Raji (cell line): ENCODE results near the gene ATG16L2.

Source experiments
- POLR2A ChIP-seq: IDR thresholded peaks from 2 replicates; pipeline ENCODE4 v1.6.1; 2011; ENCODE audit warnings: low read depth, low read length, control low read depth; ENCODE audit not compliant: insufficient read depth

Gene ATG16L2

DNA sequence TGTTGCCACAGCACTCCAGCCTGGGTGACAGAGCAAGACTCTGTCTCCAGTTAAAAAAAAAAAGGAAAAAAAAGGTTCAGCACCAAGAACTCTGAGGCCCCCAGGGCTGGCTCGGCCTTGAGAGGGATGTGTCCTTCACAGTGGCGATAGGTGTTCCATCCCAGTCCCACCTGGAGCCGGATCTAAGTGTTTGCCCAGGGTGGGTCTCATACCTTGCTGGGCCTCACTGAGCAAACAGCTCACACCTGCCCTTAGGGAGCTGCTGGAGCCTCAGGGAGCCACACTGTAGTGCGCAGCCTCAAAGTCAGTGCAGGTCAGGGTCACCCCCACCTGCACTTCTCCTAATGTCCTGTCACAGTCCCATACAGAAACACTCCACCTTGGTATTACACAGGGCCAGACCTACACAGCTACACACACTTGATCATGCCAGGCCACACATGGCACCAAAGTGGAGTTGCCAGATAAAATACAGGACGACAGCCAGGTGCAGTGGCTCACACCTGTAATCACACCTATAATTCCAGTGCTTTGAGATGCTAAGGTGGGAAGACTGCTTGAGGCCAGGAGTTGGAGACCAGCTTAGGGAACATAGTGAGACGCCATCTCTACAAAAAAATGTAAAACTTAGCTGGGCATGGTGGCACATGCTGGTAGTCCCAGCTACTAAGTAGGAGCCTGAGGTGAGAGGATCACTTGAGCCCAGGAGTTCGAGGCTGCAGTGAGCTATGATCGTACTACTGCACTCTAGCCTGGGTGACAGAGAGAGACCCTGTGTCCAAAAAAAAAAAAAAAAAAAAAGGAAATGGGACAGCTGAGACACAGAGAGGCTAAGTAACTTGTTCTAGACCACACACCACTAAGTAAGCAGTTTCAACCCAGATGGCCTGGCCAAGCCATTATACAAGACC lies 27.7 kb upstream of the ATG16L2 start:
- no peak for TF ChIP-seq POLR2A

DNA sequence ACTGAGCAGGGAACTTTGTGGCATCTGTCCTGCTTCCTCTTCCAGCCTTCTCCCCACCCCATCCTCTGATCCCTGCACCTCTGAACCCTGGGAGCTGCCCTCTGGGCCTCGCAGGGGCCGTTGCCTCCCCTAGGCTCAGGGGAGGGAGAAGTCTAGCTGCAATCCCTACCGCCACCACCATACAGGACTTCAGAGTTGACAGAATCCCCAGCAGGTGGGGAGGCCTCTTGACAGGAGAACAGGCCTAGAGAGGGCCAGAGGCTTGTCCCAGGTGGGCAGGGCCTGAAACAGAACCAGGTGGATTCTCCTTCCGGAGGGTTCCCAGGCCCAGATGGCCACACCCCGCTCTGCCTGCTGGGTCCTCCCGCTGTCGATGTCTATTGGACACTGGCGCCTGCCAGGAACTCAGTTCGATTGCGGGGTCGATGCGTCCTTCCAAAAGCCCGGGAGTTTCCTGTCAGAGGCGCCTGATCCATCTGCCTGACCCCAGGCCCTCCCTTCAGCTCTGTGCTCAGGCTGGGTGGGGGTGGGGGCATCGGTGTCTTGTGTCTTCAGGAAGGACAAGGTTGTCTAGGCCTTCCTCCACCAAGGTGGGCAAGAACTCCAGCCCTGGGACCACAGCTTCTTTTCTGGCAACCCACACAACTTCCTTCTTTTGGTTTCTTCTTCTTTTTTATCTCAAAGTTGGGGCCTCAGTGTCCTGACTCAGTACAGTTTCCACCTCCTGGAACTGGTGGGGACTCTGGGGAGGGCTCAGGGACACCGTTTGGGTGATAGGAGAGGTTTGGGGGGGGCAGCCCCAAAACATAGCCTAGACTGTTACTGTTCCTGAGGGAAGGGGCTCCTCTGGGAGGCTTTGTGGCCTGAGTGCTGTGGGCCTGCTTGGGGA lies 26.8 kb upstream of the ATG16L2 start:
- no peak for TF ChIP-seq POLR2A

DNA sequence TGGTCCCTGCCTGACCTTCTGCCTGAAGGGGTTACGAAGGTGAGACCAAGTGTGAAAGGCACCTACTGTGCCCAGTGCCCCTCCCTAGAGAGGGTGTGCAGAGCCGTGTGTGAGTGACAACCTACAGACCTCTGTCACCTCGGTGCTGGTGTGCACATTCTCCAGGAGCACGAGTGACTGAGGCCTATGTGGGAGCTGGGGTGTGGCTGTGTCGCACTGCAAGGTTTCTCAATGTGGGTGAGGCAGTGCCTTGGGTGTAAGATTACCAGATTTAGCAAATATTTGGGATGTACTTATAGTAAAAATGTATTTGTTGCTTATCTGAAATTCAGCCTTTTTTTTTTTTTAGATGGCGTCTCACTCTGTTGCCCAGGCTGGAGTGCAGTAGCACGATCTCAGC lies 26.0 kb upstream of the ATG16L2 start:
- TF ChIP-seq POLR2A, result no peak

DNA sequence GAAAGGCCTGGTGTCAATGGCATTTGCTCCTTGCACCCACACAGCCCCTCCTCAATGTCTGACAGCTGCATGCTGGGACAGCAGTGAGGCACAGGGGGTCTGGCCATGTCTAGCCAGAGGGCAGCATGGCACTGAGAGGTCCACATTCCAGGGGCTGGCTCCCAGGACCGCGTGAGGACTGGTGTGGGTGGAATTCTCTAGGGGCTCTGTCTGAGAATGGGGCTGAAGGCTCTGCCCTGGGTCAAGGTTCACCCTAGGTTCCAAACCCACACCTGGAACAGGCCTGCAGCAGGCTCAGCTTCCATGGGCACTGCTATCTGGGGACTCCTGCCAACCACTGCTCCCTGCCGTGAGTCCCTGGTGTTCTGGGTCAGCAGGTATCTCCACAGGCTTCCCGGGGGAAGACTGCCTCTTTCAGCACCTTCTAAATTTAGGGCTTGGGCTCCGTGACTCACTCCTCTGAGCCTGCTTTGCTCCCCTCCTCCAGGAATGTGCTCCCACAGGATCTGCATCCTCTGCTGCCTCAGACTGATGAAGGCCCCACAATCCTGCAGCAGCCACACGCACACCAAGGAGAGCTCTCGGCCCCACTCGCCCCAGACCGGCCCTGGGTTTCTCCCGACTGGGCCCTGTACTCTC lies 24.6 kb upstream of the ATG16L2 start:
- no peak for TF ChIP-seq POLR2A

DNA sequence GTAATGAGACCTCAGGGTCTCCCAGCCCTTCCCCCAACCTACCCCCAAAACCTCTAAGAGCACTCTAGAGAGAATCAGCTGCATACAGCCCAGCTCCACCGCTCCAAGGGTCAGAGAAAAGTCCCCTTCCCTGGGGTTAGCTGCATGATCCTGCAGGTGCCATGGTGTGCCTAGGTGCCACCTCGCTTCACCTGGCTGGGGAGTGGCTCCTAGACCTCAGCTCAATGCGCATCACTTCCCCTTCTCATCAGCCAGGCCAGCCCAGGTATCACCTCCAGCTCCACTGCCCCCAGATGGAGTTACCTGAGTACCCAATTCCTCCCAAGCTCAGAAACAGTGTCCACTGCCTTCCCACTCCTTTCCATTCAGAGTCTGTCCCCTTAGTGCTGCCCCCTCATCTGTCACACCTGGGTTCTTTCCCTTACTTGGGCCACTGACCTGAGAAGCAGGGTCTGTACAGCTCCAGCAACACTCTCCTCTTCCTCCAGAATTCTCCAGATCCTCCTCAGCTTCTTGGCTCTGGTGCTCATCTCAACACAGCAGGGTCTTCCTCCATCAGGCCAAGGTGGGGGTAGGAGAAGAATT lies 21.7 kb upstream of the ATG16L2 start:
- TF ChIP-seq POLR2A, result no peak

DNA sequence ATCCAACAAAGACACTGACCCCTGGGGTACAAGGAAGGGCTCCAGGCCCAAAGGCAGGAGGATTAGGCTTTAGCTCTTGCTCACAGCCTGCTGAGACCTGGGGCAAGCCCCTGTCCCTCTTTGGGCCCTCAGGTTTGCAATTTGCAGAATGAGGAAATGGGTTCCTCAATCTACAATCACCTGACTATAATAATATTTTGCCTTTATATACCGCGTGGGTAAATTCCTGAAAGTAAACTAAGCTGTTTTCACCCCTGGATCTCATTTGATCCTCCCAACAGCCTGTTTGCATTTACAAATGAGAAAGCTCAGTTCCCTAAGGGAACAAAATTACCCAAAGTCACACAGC lies 21.2 kb upstream of the ATG16L2 start:
- TF ChIP-seq POLR2A, result no peak

DNA sequence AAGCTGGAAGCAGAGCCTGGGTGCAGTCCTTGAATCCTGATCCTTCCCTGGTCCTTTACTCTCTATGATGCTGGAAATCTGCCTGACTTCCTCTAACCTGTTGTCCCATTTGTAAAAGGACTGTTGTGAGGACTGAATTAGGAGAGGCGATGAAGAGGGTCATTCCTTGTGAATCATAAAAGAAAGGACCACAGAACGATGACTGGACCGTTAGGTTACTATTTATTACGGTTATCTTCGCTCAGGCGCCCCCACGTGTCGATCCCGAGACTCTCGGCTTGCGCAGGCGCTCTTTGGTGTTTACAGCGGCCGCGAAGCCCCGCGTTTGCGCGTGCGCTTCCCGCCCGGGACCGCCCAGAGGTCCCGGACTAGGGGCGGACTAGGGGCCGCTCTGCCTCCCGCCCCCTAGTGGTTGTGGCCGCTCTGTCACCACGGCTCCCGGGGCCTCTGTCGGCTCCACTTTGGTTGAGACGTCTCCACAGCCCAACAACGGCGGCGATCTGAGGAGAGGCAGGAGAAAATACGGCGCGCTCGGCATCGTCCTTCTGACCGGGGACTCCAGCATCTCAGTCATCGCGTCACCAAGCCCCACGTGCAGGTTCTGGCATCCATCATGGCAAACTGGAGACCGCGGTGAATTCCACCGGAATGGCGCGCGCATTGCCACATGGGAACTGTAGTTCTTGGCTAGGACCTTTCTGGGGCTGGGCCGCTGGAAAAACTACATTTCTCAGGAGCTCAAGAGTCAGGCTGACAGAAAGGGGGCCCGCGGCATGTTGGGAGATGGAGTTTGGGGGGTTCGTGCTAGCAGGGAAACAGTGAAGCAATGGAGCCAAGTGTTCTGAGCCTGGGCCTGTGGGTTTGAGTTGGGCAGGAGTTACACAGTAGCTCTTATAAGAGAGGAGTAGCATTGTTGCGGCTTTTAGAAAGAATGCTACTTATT lies 20.5 kb upstream of the ATG16L2 start, which contains the start of gene STARD10:
Gene STARD10, minus strand, starts transcription at position 623 of the 943 bp plus-strand sequence. CDS start 12,866 bp downstream, outside the sequence.
- TF ChIP-seq POLR2A, result peak; percentile 71

DNA sequence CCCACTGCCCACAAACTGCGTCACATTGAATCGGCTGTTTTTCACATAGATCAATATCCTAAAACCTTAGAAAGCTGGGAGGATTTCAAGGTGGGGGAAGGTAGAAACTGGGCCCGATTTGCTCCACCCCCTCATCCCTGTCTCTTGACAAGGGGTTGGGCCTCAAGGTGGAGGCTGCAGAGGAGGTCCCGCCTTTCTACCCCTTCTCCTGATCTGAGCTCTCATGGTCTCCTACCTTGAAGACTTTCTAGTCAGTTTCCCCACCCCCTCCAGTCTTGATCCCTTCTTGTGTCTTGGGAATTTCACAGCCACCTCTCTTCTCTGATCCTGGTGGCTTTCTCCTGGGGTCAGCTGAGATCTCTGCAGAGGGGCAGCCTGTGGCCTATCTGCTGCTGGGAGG lies 15.8 kb upstream of the ATG16L2 start:
- TF ChIP-seq POLR2A, result no peak

DNA sequence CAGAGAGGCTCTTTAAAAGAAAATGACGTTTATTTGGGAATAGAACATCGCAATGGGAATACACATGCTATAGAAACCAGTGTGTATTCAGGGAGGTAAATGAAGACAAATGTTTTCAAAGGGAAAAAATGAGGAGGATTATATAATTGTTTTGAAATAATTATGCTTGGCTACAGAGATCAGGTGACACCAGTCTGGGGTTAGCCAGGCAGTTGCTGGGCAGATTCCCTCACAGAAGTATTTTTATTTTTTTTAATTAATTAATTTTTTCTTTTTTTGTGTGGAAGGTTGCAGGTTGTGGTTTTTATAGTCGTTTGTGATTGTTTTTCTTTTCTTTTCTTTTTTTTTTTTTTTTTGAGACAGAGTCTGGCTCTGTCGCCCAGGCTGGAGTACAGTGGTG lies 14.8 kb upstream of the ATG16L2 start:
- TF ChIP-seq POLR2A, result no peak

DNA sequence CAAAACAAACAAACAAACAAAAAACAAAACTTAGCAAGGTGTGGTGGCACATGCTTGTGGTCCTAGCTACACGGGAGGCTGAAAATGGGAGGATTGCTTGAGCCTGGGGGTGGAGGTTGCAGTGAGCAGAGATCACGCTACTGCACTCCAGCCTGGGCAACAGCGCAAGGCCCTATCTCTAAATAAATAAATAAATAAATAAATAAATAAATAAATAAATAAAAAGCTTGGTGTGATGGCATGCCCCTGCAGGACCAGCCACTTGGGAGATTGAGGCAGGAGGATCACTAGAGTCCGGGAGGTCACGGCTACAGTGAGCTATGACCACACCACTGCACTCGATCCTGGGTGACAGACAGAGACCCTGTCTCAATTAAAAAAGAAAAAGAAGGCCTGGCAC lies 11.4 kb upstream of the ATG16L2 start:
- no peak for TF ChIP-seq POLR2A

DNA sequence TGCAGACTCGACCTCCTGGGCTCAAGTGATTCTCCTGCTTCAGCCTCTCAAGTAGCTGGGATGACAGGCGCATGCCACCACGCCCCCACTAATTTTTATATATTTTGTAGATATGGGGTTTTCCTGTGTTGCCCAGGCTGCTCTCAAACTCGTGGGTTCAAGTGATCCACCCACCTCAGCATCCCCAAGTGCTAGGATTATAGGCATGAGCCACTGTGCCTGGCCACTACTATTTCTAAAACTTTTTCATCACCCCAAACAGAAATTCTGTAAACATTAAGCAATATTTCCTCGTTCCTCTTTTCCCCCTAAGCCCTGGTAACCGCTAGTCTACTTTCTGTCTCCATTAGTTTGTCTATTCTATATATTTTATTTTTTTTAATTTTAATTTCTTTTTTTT lies 9.0 kb upstream of the ATG16L2 start:
- no peak for TF ChIP-seq POLR2A

DNA sequence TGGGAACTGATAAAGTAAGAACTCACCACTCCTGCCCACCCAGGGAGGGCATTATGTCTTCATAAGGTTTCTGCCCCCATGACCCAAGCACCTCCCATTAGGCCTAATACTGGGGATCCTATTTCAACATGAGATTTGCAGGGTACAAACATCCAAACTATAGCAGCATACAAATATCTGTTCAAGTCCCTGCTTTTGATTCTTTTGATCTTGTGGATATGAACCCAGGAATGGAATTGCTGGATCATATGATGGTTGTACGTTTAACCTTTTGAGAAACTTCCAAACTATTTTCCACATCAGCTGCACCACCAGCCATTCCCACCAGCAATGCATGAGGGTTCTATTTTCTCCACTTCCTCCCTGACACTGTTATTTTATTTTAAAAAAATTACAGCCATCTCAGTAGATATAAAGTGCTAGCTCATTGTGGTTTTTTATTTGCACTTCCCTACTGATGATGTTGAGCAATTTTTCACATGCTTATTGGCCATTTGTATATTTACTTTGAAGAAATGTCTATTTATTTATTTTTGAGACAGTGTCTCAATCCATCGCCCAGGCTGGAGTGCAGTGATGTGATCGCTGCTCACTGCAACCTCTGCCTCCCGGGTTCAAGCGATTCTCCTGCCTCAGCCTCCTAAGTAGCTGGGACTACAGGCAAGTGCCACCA lies 7.1 kb upstream of the ATG16L2 start:
- TF ChIP-seq POLR2A, result no peak

DNA sequence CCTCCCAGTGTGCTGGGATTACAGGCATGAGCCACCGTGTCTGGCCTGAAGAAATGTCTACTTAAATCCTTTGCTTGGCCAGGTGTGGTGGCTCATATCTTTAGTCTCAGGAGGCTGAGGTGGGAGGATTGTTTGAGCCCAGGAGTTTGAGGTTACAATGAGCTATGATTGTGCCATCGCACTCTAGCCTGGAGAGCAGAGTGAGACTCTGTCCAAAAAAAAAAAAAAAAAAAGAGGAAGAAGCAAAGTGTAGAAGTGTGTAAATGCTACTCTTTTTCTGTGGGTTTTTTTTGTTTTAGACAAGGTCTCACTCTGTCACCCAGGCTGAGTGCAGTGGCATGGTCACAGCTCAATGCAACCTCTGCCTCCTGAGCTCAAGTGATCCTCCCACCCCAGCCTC lies 6.4 kb upstream of the ATG16L2 start:
- no peak for TF ChIP-seq POLR2A
